HCT116 (cell line): ENCODE results near the gene USP50.

Source experiments
- POLR2A ChIP-seq: IDR thresholded peaks from 2 replicates; pipeline ENCODE4 v1.7.0; 2011; ENCODE audit warnings: borderline replicate concordance; ENCODE audit not compliant: insufficient read depth, insufficient read length; ENCODE audit errors: extremely low read depth
- POLR2AphosphoS5 ChIP-seq: IDR thresholded peaks from 2 replicates; pipeline ENCODE4 v1.6.1; 2011; ENCODE audit warnings: mild to moderate bottlenecking, low read depth, low read length, moderate library complexity
- RAD21 ChIP-seq: IDR thresholded peaks from 2 replicates; pipeline ENCODE4 v1.6.1; 2012; ENCODE audit warnings: low read depth, mild to moderate bottlenecking
- ZFX ChIP-seq: fragments of 450-650 bp; IDR thresholded peaks from 2 replicates; pipeline ENCODE4 v1.6.1; 2017
- TF ChIP-seq, protein P1 (sequence below), 3 experiments: fragments of 200-600 bp in 1 of 3; sonication (generic) in 1 of 3; IDR thresholded peaks in 2 of 3; conservative IDR thresholded peaks in 1 of 3; 2 replicates each; pipeline ENCODE4 v1.5.1; 2012 to 2017; ENCODE audit warnings: low read depth in 2 of 3, low read length in 2 of 3, antibody characterized with exemption in 1 of 3, borderline replicate concordance in 1 of 3, control low read depth in 1 of 3, mild to moderate bottlenecking in 1 of 3, mixed read lengths in 1 of 3, mixed run types in 1 of 3, moderate library complexity in 1 of 3; ENCODE audit not compliant: insufficient read depth in 1 of 3
- TF ChIP-seq, protein P2 (sequence below): IDR thresholded peaks from 2 replicates; pipeline ENCODE4 v1.6.1; 2012; ENCODE audit warnings: low read depth
- TF ChIP-seq, protein P3 (sequence below): IDR thresholded peaks from 2 replicates; pipeline ENCODE4 v1.6.1; 2011; ENCODE audit warnings: mild to moderate bottlenecking, low read length, moderate library complexity; ENCODE audit not compliant: insufficient replicate concordance; ENCODE audit errors: extremely low read depth

DNA sequence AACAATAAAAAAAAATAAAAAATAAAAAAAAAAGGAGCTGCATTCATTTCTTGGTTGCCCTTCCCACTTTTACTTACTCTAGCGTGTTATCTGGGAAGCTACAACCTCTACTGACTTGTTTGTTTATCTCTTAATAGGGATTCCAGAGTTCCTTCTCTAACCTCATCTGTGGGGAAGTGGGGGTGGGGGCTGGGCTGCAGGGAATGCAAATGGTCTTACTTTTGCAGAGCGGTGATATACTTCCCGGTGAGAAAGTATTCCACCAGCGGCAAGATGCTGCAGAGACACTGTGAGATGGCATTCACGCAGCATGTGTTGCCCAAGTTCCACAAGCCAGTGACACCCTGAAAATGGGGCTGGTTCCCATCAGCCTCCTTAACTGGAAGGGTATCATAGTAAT, 2.1 kb downstream of the USP50 start:
- TF ChIP-seq, protein P1, sequence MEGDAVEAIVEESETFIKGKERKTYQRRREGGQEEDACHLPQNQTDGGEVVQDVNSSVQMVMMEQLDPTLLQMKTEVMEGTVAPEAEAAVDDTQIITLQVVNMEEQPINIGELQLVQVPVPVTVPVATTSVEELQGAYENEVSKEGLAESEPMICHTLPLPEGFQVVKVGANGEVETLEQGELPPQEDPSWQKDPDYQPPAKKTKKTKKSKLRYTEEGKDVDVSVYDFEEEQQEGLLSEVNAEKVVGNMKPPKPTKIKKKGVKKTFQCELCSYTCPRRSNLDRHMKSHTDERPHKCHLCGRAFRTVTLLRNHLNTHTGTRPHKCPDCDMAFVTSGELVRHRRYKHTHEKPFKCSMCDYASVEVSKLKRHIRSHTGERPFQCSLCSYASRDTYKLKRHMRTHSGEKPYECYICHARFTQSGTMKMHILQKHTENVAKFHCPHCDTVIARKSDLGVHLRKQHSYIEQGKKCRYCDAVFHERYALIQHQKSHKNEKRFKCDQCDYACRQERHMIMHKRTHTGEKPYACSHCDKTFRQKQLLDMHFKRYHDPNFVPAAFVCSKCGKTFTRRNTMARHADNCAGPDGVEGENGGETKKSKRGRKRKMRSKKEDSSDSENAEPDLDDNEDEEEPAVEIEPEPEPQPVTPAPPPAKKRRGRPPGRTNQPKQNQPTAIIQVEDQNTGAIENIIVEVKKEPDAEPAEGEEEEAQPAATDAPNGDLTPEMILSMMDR (IDR thresholded peaks at IDR 0.05 in 2 of 3, conservative IDR thresholded peaks at IDR 0.05 in 1 of 3; ENCODE audit: borderline replicate concordance in 1 of 3, insufficient read depth in 1 of 3, low read depth in 2 of 3, low read length in 2 of 3): no peak
- TF ChIP-seq POLR2A (no peak), ZFX (no peak), RAD21 (no peak), POLR2AphosphoS5 (no peak)
- TF ChIP-seq, protein P2, sequence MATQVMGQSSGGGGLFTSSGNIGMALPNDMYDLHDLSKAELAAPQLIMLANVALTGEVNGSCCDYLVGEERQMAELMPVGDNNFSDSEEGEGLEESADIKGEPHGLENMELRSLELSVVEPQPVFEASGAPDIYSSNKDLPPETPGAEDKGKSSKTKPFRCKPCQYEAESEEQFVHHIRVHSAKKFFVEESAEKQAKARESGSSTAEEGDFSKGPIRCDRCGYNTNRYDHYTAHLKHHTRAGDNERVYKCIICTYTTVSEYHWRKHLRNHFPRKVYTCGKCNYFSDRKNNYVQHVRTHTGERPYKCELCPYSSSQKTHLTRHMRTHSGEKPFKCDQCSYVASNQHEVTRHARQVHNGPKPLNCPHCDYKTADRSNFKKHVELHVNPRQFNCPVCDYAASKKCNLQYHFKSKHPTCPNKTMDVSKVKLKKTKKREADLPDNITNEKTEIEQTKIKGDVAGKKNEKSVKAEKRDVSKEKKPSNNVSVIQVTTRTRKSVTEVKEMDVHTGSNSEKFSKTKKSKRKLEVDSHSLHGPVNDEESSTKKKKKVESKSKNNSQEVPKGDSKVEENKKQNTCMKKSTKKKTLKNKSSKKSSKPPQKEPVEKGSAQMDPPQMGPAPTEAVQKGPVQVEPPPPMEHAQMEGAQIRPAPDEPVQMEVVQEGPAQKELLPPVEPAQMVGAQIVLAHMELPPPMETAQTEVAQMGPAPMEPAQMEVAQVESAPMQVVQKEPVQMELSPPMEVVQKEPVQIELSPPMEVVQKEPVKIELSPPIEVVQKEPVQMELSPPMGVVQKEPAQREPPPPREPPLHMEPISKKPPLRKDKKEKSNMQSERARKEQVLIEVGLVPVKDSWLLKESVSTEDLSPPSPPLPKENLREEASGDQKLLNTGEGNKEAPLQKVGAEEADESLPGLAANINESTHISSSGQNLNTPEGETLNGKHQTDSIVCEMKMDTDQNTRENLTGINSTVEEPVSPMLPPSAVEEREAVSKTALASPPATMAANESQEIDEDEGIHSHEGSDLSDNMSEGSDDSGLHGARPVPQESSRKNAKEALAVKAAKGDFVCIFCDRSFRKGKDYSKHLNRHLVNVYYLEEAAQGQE: no peak
- TF ChIP-seq, protein P3, sequence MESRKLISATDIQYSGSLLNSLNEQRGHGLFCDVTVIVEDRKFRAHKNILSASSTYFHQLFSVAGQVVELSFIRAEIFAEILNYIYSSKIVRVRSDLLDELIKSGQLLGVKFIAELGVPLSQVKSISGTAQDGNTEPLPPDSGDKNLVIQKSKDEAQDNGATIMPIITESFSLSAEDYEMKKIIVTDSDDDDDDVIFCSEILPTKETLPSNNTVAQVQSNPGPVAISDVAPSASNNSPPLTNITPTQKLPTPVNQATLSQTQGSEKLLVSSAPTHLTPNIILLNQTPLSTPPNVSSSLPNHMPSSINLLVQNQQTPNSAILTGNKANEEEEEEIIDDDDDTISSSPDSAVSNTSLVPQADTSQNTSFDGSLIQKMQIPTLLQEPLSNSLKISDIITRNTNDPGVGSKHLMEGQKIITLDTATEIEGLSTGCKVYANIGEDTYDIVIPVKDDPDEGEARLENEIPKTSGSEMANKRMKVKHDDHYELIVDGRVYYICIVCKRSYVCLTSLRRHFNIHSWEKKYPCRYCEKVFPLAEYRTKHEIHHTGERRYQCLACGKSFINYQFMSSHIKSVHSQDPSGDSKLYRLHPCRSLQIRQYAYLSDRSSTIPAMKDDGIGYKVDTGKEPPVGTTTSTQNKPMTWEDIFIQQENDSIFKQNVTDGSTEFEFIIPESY: no peak
